ENCODE results near the gene LRAT.
A peak's percentile ranks its signal among the peaks of the same experiment; 100 is the strongest.
"Not testable (repeated sequence)": the region's sequence is repeated elsewhere in the genome, so short reads cannot be mapped to it uniquely, and the experiment has no call there.

The LRAT gene

DNA sequence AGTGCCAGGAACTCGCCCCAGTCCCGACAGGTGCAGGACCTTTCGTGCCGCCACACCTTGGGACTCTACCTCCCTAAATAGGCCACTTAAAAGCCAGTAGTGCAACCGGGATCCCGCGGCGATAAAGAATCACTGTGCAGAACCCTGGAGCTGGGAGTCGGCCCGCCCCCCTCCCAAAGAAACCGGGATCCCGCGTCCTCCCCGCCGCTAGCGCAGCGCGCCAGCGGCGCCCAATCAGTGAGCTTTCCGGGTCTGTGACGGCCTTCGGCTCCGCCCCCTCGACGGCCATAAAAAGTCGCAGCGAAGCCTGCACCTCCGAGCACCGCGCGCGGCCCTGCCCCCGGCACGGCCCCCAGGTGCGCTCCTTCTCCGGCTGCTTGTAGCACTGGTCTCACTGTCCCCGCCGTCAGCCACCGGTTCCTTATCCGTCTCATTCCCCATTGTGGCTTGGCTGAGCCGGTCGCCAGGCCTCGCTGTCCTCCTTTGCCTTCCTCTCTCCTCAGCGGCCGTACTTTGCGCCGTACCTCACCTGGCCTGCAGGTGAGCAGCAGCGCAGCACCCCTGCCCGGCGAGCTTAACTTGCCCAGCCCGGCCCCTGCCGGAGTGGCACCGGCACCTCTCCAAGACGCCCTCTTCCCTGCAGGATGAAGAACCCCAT is at the start of gene LRAT:
Gene LRAT, plus strand, starts transcription at position 318 of the 658 bp plus-strand sequence. Its CDS starts 327 bp downstream, at position 645.
- peak; percentile 29 for DNase-seq (ENCODE audit: low read depth)

DNA sequence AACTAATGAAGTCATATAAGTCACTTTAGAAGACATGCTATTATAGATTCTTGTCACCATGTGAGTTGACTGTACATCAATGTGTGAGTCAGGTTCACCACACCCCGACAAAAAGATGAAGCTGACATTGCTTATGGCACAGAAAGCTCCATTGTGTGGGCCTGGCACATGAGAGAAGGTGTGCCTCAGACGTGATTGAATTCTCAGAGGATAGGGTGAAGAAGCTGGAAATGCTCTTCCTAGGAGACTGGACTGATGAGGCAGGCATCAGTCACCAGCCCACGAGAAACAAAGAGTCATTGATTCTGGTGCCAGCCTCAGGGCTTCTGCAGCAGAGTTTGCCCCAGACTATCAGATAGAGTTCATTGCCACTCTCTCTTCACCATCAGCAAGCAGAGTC is 35.9 kb upstream of the LRAT start:
- no peak for DNase-seq (ENCODE audit: low read depth)

DNA sequence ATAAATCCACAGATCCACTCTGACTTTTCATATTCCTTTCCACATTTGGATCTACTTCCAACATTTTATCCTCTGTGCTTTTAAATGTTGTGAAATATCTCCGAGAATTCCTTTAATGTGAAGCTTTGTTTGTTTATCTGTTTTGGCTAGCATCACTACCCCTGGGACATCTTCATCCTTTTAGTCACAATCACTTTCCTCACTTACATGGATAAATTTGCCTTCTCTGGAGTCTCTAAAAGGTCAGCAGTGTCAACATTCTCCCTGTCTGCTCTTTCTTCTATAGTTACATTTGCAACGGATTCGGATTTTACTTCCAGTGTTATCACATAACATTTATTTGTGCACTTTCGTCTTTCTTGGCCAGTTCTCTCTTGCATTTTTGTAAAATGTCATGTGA is 34.2 kb upstream of the LRAT start:
- DNase-seq (ENCODE audit: low read depth), result no peak

DNA sequence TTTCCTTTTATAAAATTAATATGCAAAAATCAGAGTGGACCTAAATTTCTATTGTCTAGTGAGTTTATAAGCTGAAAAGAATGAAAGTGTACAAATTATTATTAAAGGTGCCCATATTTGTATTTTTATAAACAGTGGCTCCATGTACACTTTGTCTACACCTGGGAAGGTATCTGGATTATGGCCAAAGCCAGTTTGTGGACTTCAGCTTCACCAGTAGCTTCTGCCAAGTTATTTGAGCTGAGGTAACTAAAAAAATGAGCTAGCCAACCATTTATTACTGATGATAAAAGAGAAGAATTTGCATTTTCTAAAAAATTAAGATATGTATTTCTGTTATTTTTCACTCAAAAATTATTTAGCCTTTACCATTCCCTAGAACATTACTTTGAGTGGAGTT is 32.3 kb upstream of the LRAT start:
- no peak for DNase-seq (ENCODE audit: low read depth)

DNA sequence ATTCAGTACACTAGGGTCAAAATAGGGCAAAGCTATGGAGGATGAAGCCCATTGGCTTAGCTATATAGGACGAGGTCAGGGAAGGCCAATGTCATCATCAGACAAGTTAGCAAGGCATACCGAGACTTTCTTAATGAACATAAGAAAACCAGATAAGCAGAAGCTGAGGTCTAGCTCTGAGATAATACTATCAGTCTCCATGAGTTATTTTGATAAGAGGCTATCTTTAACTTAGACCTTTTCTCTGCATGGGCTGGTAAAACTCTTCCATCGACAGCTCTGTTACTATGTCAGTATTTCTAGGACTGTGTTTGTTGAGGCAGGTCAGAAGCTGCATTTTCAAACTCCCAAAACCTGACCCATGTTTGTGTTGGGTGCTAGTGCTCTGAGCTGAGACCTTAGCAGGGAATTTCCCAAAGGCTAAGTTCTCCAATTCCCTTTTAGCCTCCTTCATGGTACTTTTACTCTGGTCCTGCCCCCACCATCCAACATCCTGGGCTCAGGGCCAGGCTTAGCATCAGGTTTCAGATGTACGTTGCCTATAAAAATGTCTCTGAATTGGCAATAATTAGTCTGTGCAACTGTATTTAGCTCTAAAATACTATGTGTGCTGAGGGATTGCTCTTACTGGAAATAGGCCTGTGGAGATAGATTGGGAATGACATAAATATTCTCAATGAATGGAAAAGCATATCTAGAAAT is 29.3 kb upstream of the LRAT start:
- no peak for DNase-seq (ENCODE audit: low read depth)

DNA sequence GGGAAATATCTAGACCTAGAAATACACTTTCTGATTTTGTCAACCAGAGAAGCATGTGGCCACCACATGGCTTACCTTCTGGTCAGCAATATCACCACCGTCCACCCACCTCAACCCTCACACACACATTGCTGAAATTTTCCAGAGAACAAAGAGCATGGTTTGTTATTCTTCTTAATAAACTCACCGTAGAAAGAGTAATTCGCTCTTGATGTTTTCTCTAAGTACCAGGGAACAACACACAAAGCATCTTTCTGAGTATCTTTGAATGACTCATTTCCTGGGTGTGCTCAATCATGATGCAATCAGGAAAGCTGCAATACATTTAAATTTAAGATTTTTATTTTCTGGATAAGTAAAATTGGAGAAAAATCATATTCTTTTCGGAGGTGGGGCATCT is 24.7 kb upstream of the LRAT start:
- no peak for DNase-seq (ENCODE audit: low read depth)

DNA sequence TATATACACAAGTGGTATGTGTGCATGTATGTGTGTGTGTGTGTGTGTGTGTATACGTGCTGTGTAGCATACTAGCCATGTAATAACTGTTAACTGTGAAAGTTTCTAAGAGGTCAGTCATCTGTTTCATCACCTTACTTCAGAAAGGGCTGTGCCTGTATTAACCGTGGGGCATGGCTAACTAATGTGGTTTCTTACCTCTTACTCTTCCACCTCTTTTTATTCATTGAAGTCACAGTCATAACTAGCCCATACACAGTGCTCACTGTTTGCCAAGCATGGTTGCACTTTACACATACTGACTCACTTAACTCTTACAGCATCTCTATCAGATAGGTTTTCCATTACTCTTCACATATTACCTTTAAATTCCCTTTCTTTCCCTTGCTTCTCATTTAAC is 23.7 kb upstream of the LRAT start:
- DNase-seq (ENCODE audit: low read depth), result no peak

DNA sequence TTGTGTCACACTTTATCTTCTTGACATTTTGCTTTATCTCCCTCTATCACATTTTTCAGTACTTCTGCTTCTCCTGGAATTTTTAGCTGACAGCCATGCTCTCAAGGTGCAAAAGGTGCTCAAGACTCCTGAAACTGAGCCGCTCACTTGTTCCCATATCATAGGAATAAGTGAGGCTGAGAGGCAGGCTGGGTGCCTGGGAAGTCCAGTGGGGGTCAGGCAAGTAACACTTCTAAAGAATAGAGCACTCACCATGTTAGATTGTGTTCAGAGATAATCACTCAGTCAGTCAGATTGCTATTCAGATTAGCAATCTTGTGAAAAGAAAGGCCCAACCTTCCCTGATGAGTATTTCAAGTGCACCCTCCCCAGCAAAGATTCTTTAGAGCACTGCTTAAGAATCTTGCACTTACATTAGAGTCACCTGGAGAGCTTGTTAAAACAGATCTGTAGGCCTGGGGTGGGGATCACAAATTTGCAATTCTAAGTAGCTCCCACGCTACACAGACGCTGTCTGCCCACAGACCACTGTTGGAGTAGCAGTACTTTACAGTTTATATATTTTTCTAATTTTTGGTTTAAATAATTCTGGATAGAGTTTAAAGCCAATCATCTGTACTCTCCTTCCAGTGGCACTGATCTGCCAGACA is 23.1 kb upstream of the LRAT start:
- no peak for DNase-seq (ENCODE audit: low read depth)

DNA sequence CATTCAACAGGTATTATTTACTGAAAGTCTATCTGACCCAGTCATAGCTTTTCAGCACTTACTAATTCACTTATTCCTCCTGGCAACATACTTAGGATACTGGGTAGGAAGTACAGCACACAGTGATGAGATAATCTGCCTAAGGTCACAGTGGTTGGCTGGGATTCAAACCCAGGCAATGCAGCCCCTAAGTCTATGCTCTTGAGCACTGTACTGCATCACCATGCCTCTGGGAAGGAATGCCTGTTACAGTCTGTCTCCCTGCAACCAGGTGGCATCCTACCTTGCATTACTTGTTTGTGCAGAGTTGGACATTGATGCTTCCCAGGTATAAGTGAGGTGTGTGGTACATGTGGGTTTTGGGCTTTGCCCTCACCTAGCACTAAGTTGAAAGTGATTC is 21.5 kb upstream of the LRAT start:
- no peak for DNase-seq (ENCODE audit: low read depth)

DNA sequence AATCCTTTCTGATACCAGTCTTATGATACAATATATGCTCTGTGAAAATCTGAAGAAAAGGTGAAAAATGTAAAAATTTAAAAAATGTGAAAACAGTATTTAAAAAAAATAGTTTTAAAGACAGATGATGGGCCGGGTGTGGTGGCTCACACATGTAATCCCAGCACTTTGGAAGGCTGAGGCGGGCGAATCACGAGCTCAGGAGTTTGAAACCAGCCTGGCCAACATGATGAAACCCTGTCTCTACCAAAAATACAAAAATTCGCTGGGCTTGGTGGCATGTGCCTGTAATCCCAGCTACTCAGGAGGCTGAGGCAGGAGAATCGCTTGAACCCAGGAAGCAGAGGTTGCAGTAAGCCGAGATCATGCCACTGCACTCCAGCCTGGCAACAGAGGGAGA is 20.2 kb upstream of the LRAT start:
- not testable (repeated sequence) for DNase-seq (ENCODE audit: low read depth)

DNA sequence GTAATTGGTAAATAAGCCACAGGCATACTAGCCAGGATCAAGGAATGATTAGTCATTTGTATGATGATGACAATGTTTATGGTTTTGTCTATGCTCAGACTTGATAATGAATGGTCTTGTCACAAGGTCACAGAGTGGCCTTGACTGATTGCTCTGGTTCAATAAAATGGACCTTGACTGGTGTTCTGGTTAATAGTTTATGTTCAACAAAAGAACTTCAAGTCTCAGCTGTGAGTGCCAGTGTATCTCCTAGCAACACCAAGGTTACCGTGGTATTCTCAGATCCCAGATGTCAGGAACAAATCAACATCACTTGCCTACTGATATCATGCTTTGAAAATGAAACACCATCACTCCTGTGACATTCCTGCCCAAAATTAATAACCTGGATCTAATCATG is 16.3 kb upstream of the LRAT start:
- DNase-seq (ENCODE audit: low read depth), result no peak

DNA sequence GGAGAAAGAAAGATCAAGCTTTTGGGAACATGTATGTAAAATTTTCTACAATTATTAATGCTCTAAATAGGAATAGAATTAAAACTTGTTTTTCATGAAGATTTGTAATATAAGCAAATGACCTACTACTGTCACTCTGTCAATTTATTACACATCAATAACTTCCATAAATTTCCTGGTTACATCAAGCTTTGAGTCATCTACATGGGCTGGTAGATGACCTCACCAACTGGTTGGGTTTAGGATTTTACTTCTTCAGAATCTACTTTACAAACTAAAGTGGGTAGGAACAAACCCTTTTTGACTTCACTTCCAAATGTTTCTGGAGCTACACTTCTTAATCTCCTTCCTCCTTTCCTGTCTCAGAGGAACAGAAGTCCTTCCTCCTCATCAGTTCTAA is 12.0 kb upstream of the LRAT start:
- DNase-seq (ENCODE audit: low read depth), result no peak

DNA sequence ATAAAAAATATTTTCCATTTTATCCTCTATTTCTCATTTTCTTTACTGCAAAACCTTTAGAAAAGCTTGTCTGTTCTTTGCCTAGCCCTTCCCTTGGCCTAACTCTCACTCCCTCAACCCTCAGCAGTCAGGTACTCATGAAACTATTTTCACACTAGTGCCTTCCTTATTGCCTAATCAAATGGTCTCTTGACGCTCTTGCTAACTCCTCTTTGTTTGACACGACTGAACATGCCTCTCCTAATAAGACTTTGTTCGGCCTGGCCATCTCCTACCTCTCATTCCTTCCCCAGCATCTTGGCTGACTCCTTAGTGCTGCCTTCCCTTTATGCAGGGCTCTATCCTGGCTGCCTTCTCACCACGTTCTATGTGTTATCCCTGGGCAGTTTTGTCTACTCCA is 11.1 kb upstream of the LRAT start:
- no peak for DNase-seq (ENCODE audit: low read depth)

DNA sequence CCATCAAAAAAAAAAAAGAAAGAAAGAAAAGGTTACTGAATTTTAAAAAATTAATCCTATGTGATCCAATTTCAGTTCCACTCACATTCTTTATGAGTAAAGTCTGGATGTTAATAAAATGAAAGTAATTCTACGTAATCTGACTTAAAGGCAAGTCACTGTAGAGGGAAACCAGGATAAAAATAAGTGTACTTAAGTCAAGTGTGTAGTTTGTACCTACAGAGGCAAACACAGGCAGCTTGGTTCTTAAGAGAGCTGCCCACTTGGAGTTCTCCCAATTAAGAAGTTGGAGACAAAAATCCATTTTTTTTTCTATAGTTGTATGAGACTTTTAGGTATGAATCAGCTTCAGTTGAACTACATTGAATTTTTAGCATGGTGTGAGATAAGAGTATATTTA is 7.0 kb upstream of the LRAT start:
- no peak for DNase-seq (ENCODE audit: low read depth)

DNA sequence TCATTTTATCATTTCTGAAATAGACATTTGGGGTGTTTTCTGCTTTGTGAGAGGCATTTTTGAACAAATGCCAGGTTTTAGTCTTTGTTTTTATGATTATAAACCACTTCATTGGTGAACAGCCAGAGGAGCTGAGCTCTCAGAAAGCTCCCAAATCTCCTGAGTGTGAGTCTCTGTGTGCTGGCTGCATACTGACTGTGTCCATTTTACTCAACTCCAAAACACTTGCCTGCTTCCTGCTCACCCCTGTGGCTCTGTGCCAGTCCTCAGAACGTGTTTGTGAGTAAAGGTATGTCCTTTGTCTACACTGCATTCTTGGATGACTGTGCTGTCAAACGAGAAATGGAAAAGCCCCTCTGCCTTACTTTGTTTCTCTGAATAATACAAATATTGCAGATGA is 5.4 kb upstream of the LRAT start:
- no peak for DNase-seq (ENCODE audit: low read depth)

DNA sequence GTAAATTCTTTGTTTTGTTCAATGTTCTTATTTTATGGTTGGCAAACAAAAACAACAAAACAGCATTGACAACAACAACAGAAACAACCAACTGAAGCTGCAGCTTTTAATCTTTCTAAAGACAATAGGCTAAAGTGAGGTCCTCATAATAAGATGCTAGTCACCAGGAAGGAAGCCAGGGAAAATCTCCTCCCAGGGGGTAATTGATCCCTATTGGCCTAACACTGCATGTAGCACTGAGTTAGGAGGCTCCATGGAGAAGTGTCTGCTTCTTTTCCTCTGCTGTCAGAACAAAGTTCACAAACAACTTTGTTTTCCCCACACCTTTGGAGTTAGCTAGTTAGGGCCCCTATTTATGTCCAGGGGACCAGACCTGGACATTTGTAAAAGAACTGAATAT is 4.7 kb upstream of the LRAT start:
- no peak for DNase-seq (ENCODE audit: low read depth)

DNA sequence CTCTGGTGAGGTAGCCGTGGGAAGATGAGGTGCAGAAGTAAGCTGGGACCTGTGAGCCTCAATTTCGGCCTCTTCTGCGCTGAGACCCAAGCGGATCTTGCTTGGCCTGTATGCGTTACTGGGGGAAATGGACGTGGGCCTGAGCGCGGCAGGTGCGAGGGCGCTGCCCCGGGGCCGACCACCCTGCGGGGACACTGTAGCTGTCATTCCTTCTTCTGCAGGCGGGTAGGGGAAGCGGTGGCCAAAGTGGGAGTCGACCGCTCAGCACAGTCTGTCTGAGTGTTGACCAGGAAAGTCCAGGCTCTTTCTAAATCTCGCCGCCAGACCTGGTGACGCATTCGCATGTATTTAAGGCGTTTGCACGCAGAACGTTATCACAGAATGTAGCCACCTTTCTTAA is 3.3 kb upstream of the LRAT start:
- no peak for DNase-seq (ENCODE audit: low read depth)

DNA sequence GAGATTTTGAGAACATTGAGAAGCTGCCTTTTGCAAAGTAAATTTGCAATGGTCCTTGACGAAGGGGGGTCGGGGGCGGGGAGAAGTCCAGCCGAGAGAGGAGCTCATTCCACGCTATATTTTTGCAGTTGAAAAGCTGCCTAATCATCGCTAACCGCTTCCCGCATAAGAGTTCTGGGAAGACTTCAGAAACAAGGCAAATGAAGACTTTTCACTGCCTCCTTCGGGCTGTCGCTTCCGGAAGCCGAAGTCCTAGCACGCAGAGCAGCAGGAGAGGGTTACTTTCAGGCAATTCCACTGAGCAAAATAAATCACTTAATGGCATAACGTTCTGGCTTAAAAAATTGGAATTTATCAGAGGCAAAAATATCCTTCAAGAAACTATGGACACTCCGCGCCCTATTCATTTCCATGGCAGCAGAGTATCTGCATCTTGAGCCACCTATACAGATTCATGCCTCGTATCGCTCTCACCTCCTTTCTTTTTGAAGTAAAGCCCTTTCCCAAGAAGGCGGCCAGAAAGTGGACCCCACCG is 2.6 kb upstream of the LRAT start:
- DNase-seq (ENCODE audit: low read depth), result no peak

DNA sequence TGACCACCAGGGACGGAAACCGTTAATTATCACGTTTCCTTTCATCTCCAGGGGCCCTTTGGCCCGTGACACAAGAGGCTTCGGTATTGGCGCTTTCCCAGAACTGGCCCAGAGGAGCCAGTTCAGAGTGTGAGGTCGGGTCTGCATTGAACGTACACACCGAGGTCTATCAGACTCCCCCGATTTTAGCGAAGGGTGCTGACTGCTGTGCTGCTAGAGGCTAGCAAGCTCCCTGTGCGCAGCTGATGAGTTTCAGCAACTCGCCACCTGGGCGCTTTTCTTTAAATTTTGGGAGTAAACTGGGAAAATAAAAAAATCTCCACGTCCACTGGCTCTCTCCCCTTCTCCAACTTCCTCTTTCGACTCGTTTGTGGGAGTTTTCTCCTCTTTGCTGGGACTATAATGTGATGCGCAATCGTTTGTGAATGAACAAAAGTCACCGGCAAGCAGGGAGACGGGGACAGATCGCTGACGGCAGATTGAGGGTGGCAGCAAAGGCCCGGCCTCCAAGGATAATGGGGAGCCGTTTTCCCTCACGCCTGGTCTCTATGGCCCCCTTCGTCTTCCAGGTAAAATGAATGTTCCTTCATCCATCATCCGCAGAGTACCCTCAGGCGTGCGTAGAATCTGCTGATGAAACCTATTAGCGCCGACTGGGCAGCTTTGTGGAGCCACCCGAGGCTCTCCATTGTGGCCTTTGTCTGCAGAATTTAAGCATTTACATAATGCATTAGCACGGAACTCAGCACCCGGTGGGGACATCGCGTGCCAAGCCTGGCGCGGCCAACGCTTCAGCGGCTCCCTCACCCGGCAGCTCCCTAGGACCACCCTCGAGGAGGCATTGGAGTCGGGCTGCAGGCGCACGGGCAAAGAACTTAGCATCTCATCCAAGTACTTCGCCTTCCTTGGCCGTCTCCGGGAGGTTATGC is 1.6 kb upstream of the LRAT start:
- no peak for DNase-seq (ENCODE audit: low read depth)

DNA sequence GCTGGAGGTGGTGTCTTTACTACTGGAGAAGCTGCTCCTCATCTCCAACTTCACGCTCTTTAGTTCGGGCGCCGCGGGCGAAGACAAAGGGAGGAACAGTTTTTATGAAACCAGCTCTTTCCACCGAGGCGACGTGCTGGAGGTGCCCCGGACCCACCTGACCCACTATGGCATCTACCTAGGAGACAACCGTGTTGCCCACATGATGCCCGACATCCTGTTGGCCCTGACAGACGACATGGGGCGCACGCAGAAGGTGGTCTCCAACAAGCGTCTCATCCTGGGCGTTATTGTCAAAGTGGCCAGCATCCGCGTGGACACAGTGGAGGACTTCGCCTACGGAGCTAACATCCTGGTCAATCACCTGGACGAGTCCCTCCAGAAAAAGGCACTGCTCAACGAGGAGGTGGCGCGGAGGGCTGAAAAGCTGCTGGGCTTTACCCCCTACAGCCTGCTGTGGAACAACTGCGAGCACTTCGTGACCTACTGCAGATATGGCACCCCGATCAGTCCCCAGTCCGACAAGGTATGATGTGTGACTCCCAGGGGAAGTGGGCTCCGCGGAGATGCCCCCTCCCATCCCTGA is 634 bp downstream of the LRAT start:
- no peak for DNase-seq (ENCODE audit: low read depth)

DNA sequence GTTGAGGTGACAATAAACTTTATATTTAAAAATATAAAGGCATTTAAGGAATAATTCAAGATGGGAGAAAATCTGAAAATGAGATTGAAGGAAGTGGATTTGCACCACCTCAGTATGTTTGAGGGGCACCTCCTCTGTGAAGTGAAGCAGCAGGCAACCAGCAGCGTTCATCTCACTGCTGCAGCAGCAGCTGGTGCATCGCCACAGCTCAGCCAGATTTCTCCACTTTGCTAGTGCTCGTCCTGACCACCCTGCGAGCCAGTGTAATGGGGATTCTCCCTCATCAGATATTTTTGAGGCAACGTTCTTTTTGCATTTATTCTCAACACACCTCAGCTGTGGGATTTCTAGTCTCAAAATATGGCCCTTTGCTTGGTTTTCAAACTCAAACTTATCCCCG is 13.9 kb downstream of the LRAT start:
- DNase-seq (ENCODE audit: low read depth), result no peak

DNA sequence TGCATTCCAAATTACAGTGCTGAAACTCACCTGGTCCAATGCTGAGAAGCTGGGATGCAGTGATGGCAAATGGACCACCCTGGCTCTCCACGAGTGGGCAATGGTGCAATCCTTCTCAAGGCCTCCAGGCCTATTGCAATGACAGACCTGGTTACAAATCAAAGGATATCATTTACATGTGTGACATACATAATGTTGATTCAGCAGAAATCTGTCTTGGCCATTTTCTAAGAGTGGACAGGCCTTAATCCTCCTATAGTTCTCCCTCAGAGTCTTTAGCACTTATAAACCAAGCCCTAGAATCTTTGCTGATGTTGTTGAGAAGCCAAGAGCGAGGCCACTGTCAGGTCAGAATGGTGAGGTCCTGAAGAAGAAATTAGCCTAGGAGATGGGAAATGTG is 17.1 kb downstream of the LRAT start:
- DNase-seq (ENCODE audit: low read depth), result no peak
